GM23338 (cell line): ENCODE data around the gene CELSR1. TPM values are rescaled to one million over a fixed set of nuclear protein-coding genes. Genes with fewer than 3 reads are reported as not detected.
"Not testable (repeated sequence)": the region's sequence is repeated elsewhere in the genome, so short reads cannot be mapped to it uniquely, and the experiment has no call there.

Source experiments
- ATAC-seq: fragments of 200-7000 bp; cut with Tn5 transposase; 3 replicates; pipeline ENCODE4 v1.9.1; 2020
- DNase-seq: peaks from one replicate; pipeline ENCODE4 v3.0.0-alpha.2; 2015; ENCODE audit warnings: low spot score
- H2AFZ ChIP-seq: fragments of 200-600 bp; sonication (generic); 2 replicates; pipeline ENCODE4 v1.8.0; 2016; ENCODE audit warnings: antibody characterized with exemption, mild to moderate bottlenecking, moderate library complexity
- H3F3A ChIP-seq: fragments of 200-600 bp; sonication (generic); replicated peaks from 2 replicates; pipeline ENCODE4 v1.8.0; 2017; ENCODE audit warnings: antibody characterized with exemption, mixed run types, low read depth
- H3K27ac ChIP-seq: fragments of 200-600 bp; sonication (generic); 2 replicates; pipeline ENCODE4 v1.6.1; 2016; ENCODE audit warnings: low read depth
- H3K27me3 ChIP-seq: fragments of 200-600 bp; sonication (generic); 2 replicates; pipeline ENCODE4 v1.8.0; 2016; ENCODE audit warnings: mild to moderate bottlenecking, mixed run types, moderate library complexity; ENCODE audit not compliant: insufficient read depth
- H3K36me3 ChIP-seq: fragments of 200-600 bp; sonication (generic); 2 replicates; pipeline ENCODE4 v1.8.0; 2016; ENCODE audit warnings: mild to moderate bottlenecking; ENCODE audit not compliant: insufficient read depth
- H3K4me1 ChIP-seq: fragments of 200-600 bp; sonication (generic); 2 replicates; pipeline ENCODE4 v1.8.0; 2016; ENCODE audit warnings: mild to moderate bottlenecking, moderate library complexity; ENCODE audit not compliant: insufficient read depth
- H3K4me2 ChIP-seq: fragments of 200-600 bp; sonication (generic); 2 replicates; pipeline ENCODE4 v1.7.1; 2017; ENCODE audit warnings: mixed run types
- H3K4me3 ChIP-seq: fragments of 200-600 bp; sonication (generic); 2 replicates; pipeline ENCODE4 v1.6.1; 2016; ENCODE audit warnings: mixed run types
- H3K79me2 ChIP-seq: fragments of 200-600 bp; sonication (generic); replicated peaks from 2 replicates; pipeline ENCODE4 v1.8.0; 2017; ENCODE audit warnings: mild to moderate bottlenecking; ENCODE audit not compliant: insufficient read depth
- H3K9me2 ChIP-seq: fragments of 200-600 bp; sonication (generic); 2 replicates; pipeline ENCODE4 v1.8.0; 2017; ENCODE audit not compliant: insufficient read depth
- H4K20me1 ChIP-seq: fragments of 200-600 bp; sonication (generic); replicated peaks from 2 replicates; pipeline ENCODE4 v1.8.0; 2017; ENCODE audit warnings: mild to moderate bottlenecking; ENCODE audit not compliant: insufficient read depth
- H3K27ac Mint-ChIP-seq: 2 replicates; pipeline ENCODE4 v1.8.0; 2020; ENCODE audit warnings: inconsistent platforms, mild to moderate bottlenecking, moderate library complexity, mixed read lengths
- H3K27me3 Mint-ChIP-seq: 3 replicates; pipeline ENCODE4 v1.8.0; 2022; ENCODE audit warnings: low read depth, mild to moderate bottlenecking, moderate library complexity, mixed read lengths, inconsistent platforms; ENCODE audit not compliant: insufficient read depth, poor library complexity
- H3K36me3 Mint-ChIP-seq: 3 replicates; pipeline ENCODE4 v1.8.0; 2021; ENCODE audit warnings: low read depth, mild to moderate bottlenecking, inconsistent platforms, moderate library complexity, mixed read lengths
- H3K4me1 Mint-ChIP-seq: 3 replicates; pipeline ENCODE4 v1.8.0; 2020; ENCODE audit warnings: mild to moderate bottlenecking, inconsistent platforms, mixed read lengths
- H3K4me3 Mint-ChIP-seq: 3 replicates; pipeline ENCODE4 v1.8.0; 2021; ENCODE audit warnings: moderate library complexity, mild to moderate bottlenecking, inconsistent platforms, mixed read lengths
- H3K9me3 Mint-ChIP-seq: 3 replicates; pipeline ENCODE4 v1.8.0; 2020; ENCODE audit warnings: moderate library complexity, mild to moderate bottlenecking, inconsistent platforms, mixed read lengths
- EZH2phosphoT487 ChIP-seq: fragments of 200-600 bp; sonication (generic); IDR thresholded peaks from one replicate; pipeline ENCODE4 v1.8.1; 2018; ENCODE audit warnings: antibody characterized with exemption; ENCODE audit not compliant: unreplicated experiment
- NANOG ChIP-seq: IDR thresholded peaks from 2 replicates; pipeline ENCODE4 v1.6.1; 2016; ENCODE audit warnings: antibody characterized with exemption, borderline replicate concordance
- STAT1 ChIP-seq: IDR thresholded peaks from one replicate; pipeline ENCODE4 v1.6.1; 2016; ENCODE audit warnings: antibody characterized with exemption; ENCODE audit not compliant: unreplicated experiment
- polyA plus RNA-seq: library from polyadenylated mRNA; unstranded; fragments of >200 nt; fragmentation: Nextera tagmentation; extraction: Ambion mirVana; gene quantifications from 2 replicates; pipeline ENCODE4 v1.2.1, GENCODE V29; 2016
- total RNA-seq: library from RNA; depleted of rRNA; stranded (reverse); fragments of >200 nt; shearing (Covaris generic); gene quantifications from 2 replicates; pipeline ENCODE4 v1.2.3, GENCODE V29; 2014
- TF ChIP-seq, protein P1 (sequence below): fragments of 250-450 bp; sonication (Bioruptor Pico); IDR thresholded peaks from 2 replicates; pipeline ENCODE4 v1.5.0; 2020; ENCODE audit warnings: mild to moderate bottlenecking, moderate library complexity
- TF ChIP-seq, protein P2 (sequence below): IDR thresholded peaks from 2 replicates; pipeline ENCODE4 v1.6.1; 2016; ENCODE audit warnings: antibody characterized with exemption

CELSR1 gene
- total and polyA plus RNA-seq, 2 experiments from 2014 or later = 4.8 to 20.4 TPM

DNA sequence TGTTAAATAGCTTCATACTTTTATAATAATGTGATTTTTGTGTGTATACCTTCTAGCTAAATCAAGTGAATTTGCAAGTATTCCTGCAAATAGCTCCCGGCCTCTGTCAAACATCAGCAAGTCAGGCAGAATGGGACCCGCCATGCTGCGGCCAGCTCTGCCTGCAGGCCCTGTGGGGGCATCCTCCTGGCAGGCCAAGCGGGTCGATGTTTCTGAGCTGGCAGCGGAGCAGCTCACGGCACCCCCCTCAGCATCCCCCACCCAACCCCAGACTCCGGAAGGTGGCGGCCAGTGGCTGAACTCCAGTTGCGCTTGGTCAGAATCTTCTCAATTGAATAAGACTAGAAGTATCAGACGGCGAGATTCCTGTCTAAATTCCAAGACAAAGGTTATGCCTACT, 221.4 kb downstream of the CELSR1 start (continued):
- TF ChIP-seq, protein P1, sequence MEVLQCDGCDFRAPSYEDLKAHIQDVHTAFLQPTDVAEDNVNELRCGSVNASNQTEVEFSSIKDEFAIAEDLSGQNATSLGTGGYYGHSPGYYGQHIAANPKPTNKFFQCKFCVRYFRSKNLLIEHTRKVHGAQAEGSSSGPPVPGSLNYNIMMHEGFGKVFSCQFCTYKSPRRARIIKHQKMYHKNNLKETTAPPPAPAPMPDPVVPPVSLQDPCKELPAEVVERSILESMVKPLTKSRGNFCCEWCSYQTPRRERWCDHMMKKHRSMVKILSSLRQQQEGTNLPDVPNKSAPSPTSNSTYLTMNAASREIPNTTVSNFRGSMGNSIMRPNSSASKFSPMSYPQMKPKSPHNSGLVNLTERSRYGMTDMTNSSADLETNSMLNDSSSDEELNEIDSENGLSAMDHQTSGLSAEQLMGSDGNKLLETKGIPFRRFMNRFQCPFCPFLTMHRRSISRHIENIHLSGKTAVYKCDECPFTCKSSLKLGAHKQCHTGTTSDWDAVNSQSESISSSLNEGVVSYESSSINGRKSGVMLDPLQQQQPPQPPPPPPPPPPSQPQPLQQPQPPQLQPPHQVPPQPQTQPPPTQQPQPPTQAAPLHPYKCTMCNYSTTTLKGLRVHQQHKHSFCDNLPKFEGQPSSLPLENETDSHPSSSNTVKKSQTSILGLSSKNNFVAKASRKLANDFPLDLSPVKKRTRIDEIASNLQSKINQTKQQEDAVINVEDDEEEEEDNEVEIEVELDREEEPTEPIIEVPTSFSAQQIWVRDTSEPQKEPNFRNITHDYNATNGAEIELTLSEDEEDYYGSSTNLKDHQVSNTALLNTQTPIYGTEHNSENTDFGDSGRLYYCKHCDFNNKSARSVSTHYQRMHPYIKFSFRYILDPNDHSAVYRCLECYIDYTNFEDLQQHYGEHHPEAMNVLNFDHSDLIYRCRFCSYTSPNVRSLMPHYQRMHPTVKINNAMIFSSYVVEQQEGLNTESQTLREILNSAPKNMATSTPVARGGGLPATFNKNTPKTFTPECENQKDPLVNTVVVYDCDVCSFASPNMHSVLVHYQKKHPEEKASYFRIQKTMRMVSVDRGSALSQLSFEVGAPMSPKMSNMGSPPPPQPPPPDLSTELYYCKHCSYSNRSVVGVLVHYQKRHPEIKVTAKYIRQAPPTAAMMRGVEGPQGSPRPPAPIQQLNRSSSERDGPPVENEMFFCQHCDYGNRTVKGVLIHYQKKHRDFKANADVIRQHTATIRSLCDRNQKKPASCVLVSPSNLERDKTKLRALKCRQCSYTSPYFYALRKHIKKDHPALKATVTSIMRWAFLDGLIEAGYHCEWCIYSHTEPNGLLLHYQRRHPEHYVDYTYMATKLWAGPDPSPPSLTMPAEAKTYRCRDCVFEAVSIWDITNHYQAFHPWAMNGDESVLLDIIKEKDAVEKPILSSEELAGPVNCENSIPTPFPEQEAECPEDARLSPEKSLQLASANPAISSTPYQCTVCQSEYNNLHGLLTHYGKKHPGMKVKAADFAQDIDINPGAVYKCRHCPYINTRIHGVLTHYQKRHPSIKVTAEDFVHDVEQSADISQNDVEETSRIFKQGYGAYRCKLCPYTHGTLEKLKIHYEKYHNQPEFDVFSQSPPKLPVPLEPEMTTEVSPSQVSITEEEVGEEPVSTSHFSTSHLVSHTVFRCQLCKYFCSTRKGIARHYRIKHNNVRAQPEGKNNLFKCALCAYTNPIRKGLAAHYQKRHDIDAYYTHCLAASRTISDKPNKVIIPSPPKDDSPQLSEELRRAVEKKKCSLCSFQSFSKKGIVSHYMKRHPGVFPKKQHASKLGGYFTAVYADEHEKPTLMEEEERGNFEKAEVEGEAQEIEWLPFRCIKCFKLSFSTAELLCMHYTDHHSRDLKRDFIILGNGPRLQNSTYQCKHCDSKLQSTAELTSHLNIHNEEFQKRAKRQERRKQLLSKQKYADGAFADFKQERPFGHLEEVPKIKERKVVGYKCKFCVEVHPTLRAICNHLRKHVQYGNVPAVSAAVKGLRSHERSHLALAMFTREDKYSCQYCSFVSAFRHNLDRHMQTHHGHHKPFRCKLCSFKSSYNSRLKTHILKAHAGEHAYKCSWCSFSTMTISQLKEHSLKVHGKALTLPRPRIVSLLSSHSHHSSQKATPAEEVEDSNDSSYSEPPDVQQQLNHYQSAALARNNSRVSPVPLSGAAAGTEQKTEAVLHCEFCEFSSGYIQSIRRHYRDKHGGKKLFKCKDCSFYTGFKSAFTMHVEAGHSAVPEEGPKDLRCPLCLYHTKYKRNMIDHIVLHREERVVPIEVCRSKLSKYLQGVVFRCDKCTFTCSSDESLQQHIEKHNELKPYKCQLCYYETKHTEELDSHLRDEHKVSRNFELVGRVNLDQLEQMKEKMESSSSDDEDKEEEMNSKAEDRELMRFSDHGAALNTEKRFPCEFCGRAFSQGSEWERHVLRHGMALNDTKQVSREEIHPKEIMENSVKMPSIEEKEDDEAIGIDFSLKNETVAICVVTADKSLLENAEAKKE (CRISPR knock-in tag) = no peak
- TF ChIP-seq EZH2phosphoT487 (no peak), STAT1 (no peak), NANOG (no peak)
- TF ChIP-seq, protein P2, sequence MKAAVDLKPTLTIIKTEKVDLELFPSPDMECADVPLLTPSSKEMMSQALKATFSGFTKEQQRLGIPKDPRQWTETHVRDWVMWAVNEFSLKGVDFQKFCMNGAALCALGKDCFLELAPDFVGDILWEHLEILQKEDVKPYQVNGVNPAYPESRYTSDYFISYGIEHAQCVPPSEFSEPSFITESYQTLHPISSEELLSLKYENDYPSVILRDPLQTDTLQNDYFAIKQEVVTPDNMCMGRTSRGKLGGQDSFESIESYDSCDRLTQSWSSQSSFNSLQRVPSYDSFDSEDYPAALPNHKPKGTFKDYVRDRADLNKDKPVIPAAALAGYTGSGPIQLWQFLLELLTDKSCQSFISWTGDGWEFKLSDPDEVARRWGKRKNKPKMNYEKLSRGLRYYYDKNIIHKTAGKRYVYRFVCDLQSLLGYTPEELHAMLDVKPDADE = no peak

DNA sequence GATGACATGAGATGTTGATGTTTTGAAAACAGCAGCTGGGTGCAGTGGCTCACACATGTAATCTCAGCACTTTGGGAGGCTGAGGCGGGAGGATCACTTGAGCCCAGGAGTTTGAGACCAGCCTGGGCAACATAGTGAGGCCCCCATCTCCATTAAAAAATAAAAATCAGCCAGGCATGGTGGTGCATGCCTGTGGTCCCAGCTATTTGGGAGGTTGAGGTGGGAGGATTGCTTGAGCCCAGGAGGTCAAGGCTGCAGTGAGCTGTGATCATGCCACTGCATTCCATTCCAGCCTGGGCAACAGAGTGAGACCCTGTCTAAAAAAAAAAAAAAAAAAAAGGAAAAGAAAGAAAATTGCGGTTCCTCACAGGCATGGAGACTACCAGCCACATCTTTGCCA, 224.6 kb downstream of the CELSR1 start:
- not testable (repeated sequence) for H3K4me3 Mint-ChIP-seq, H3K9me3 Mint-ChIP-seq, H3K4me1 Mint-ChIP-seq, ATAC-seq, DNase-seq, H2AFZ ChIP-seq, H4K20me1 ChIP-seq, H3K27ac Mint-ChIP-seq, H3K9me2 ChIP-seq, H3K79me2 ChIP-seq, H3K27ac ChIP-seq, H3K4me2 ChIP-seq, H3K4me3 ChIP-seq, H3F3A ChIP-seq, H3K36me3 ChIP-seq, H3K27me3 Mint-ChIP-seq, H3K4me1 ChIP-seq, H3K27me3 ChIP-seq
- H3K36me3 Mint-ChIP-seq = peaks cover 48% of the 10 kb centered on the region
